Esophagus squamous epithelium (tissue), 5 donors: ENCODE results near the gene CEPT1. TPM values are rescaled to one million over a fixed set of nuclear protein-coding genes. Genes with fewer than 3 reads are reported as not detected.
A peak's percentile ranks its signal among the peaks of the same experiment; 100 is the strongest.

Experiments
- DNase-seq: peaks from one replicate; lab custom pipeline; 2025; lab: John Stamatoyannopoulos, UW
- H3K27ac ChIP-seq, 4 donors: fragments of 200-600 bp; sonication (generic); one replicate each; pipeline ENCODE4 v1.5.1; 2016 to 2019; ENCODE audit warnings: mild to moderate bottlenecking in 1 of 4
- H3K27me3 ChIP-seq, 4 donors: fragments of 200-600 bp; sonication (generic); 1 replicate in 3 of 4; 2 replicates in 1 of 4; pipeline versions ENCODE4 v1.5.1 to v1.6.0; 2017 to 2021; ENCODE audit warnings: antibody characterized with exemption in 1 of 4
- H3K36me3 ChIP-seq, 3 donors: fragments of 200-600 bp; sonication (generic); one replicate each; pipeline ENCODE4 v1.5.1; 2016 to 2019
- H3K4me1 ChIP-seq, 3 donors: fragments of 200-600 bp; sonication (generic); one replicate each; pipeline ENCODE4 v1.5.1; 2017 to 2019
- H3K4me3 ChIP-seq, 4 donors: fragments of 200-600 bp; sonication (generic); 1 replicate in 3 of 4; 2 replicates in 1 of 4; pipeline ENCODE4 v1.5.1; 2016 to 2019; ENCODE audit warnings: mild to moderate bottlenecking in 2 of 4, moderate library complexity in 1 of 4
- H3K9me3 ChIP-seq, 3 donors: fragments of 200-600 bp; sonication (generic); one replicate each; pipeline ENCODE4 v1.5.1; 2016 to 2019
- CTCF ChIP-seq, 6 experiments: fragments of 450-650 bp in 4 of 6; fragments of 200-600 bp in 2 of 6; sonication (generic) in 2 of 6; IDR thresholded peaks; one replicate each; pipeline ENCODE4 v1.5.1; 2016 to 2019; ENCODE audit warnings: antibody characterized with exemption in 6 of 6, mild to moderate bottlenecking in 4 of 6, moderate library complexity in 4 of 6
- POLR2A ChIP-seq, 4 donors: fragments of 450-650 bp; IDR thresholded peaks; one replicate each; pipeline ENCODE4 v1.6.1; 2017; ENCODE audit warnings: antibody characterized with exemption in 4 of 4, mild to moderate bottlenecking in 4 of 4, moderate library complexity in 3 of 4
- WGBS, 2 donors: methylation state at CpG; one replicate each; pipeline ENCODE4 v1.1.5; 2018; 5-methylcytosine and 5-hydroxymethylcytosine counted together
- intact Hi-C: fragments of 100-400 bp; cut with DNase I; formaldehyde crosslinking; loops from one replicate; pipeline ENCODE4 v1.15.0; 2022
- total RNA-seq, 4 donors: library from RNA; depleted of rRNA; stranded (reverse); fragments of >200 nt; gene quantifications; one replicate each; pipeline ENCODE4 v1.1.0, GENCODE V29; 2016
- donor health status: DM: yes; HTN: yes; CAD: no.

The CEPT1 gene
- total RNA-seq, 4 donors from 2014 or later: 21.4 to 32.4 (median 26.8) TPM

GRCh38 chr1:111129376-111129775, 10.6 kb upstream of the CEPT1 start:
- no peak overlapping the region for H3K27ac ChIP-seq
- H3K27me3 ChIP-seq: no peaks in the 10 kb centered on the region
- intact Hi-C loops: no loop called here
- no peaks in the 10 kb centered on the region for H3K9me3 ChIP-seq
- no peak for TF ChIP-seq CTCF (IDR thresholded peaks at IDR 0.05)
- no peak for TF ChIP-seq POLR2A (IDR thresholded peaks at IDR 0.05)
- H3K4me1 ChIP-seq: no peaks in the 10 kb centered on the region
- WGBS, 2 donors: 37 to 65% methylated on average over 1 of the region's 1 CpG
- DNase-seq: no peak
- peaks cover 0 to 69% (median 8%) of the 10 kb centered on the region in 3 donors for H3K36me3 ChIP-seq
- H3K4me3 ChIP-seq: no peak overlapping the region

- no peak for DNase-seq
- TF ChIP-seq POLR2A (IDR thresholded peaks at IDR 0.05) (no peak), CTCF (IDR thresholded peaks at IDR 0.05) (no peak)
- peaks cover 0 to 9% (median 0%) of the 10 kb centered on the region in 3 donors for H3K4me1 ChIP-seq
- H3K9me3 ChIP-seq: no peaks in the 10 kb centered on the region
- intact Hi-C loops: no loop called here
- no peak overlapping the region for H3K27ac ChIP-seq
- peaks cover 0 to 59% (median 7%) of the 10 kb centered on the region in 3 donors for H3K36me3 ChIP-seq
- no peak overlapping the region for H3K4me3 ChIP-seq
- H3K27me3 ChIP-seq: no peaks in the 10 kb centered on the region
- 81 to 90% methylated on average over 4 of the region's 4 CpGs for WGBS, 2 donors
Observed at GRCh38 chr1:111131693-111132092, 8.3 kb upstream of the CEPT1 start.

DNA sequence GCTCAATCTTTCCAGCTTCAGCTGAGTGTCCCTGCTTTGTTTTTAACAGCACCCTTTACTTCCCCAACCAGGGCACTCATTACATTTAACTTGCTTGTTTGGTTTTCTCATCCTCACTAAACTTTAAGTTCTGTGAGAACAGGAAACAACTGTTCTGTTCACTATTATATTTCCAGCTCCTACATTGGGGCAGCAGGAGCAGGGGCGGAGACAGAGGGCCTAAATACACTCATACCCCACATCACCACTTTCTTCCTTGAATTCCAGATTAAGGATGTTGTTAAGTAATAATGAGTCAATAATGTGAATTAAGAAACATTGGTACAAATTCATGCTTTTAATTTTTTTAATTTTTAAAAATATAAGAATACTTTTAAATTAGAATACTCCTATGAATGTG, 6.2 kb upstream of the CEPT1 start:
- intact Hi-C loops: no loop called here
- no peaks in the 10 kb centered on the region for H3K27me3 ChIP-seq
- H3K9me3 ChIP-seq: no peaks in the 10 kb centered on the region
- 92% methylated on average over 1 of the region's 1 CpG for WGBS, 2 donors
- TF ChIP-seq CTCF (IDR thresholded peaks at IDR 0.05) (no peak), POLR2A (IDR thresholded peaks at IDR 0.05) (no peak)
- H3K4me3 ChIP-seq: no peak overlapping the region
- H3K36me3 ChIP-seq: peaks cover 0 to 44% (median 3%) of the 10 kb centered on the region in 3 donors
- no peak for DNase-seq
- H3K27ac ChIP-seq: peak overlapping the region in 1 of 4 donors; percentile 23
- peaks cover 2 to 30% (median 12%) of the 10 kb centered on the region in 3 donors for H3K4me1 ChIP-seq

GRCh38 chr1:111139324-111139955, 583 bp upstream of the CEPT1 start:
- H3K27ac ChIP-seq: peak overlapping the region; percentile 90 to 99 (median 97)
- WGBS, 2 donors: 0 to 1% methylated on average over 19 to 25 of the region's 33 CpGs
- intact Hi-C loops: no loop called here
- no peak for DNase-seq
- peaks cover 3 to 67% (median 32%) of the 10 kb centered on the region in 3 donors for H3K4me1 ChIP-seq
- peak overlapping the region; percentile 84 to 97 (median 90) for H3K4me3 ChIP-seq
- no peak for TF ChIP-seq CTCF (IDR thresholded peaks at IDR 0.05)
- TF ChIP-seq POLR2A (IDR thresholded peaks at IDR 0.05): no peak
- H3K27me3 ChIP-seq: no peaks in the 10 kb centered on the region
- no peaks in the 10 kb centered on the region for H3K9me3 ChIP-seq
- peaks cover 0 to 17% (median 0%) of the 10 kb centered on the region in 3 donors for H3K36me3 ChIP-seq

DNA sequence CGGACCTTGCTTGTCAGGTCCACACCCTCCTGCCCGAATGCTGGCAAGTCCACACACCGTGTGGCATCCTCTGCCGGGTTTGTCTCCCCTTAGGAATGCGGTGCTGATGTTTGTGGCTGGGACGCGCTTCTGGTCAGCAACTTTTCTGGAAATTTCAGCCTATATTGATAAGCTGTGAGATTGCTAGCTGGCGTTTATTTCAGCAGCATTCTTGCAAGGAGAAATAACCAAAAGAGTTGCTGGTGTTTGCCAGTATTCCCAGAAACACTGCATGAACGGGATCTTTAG, 601 bp downstream of the CEPT1 start:
- intact Hi-C loops: loop anchor here (10.0 kb wide), 1 partner anchor 54 kb away; no protein-coding TSS in a partner anchor
- H3K36me3 ChIP-seq: peaks cover 0 to 15% (median 0%) of the 10 kb centered on the region in 3 donors
- no peaks in the 10 kb centered on the region for H3K9me3 ChIP-seq
- H3K4me1 ChIP-seq: peaks cover 3 to 62% (median 32%) of the 10 kb centered on the region in 3 donors
- H3K27ac ChIP-seq: peak overlapping the region; percentile 90 to 99 (median 97)
- peak overlapping the region; percentile 84 to 97 (median 90) for H3K4me3 ChIP-seq
- H3K27me3 ChIP-seq: no peaks in the 10 kb centered on the region
- WGBS, 2 donors: 0% methylated on average over 2 to 6 of the region's 9 CpGs
- TF ChIP-seq CTCF (IDR thresholded peaks at IDR 0.05): no peak
- TF ChIP-seq POLR2A (IDR thresholded peaks at IDR 0.05): no peak
- no peak for DNase-seq
